ENCODE measurements around the gene SIM2.

Gene SIM2

DNA sequence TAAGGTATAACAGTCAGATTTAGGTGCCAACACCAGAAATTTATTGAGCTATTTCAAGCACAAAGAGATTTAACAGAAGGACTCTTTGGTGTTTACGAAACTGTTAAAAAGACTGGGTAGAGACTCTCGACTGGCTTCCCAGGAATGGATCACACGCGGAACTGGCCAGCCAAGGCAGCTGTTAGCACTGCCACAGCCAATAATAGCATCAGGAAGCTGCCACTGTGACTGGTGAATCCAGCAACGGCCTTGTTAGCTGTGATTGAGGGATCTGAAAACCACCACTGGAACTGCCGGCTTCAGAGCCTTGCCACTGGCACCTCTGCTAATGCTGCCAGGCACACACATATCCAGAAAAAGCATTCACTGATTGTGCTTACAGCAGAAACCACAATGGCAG lies 10.6 kb upstream of the SIM2 start:
- H3K36me3 ChIP-seq (ENCODE audit: control insufficient read depth in 1 of 2, insufficient read depth in 2 of 2, low read length in 2 of 2) = no peaks in the 10 kb centered on the region
- no peak overlapping the region for H3K27ac ChIP-seq (ENCODE audit: low read length)
- peaks cover 53% of the 10 kb centered on the region for H3K27me3 ChIP-seq (ENCODE audit: low read depth, low read length)
- H3K4me3 ChIP-seq (ENCODE audit: low read depth in 1 of 2, low read length in 2 of 2) = no peak overlapping the region
- H3K4me1 ChIP-seq (ENCODE audit: control insufficient read depth in 1 of 2, insufficient read depth in 2 of 2, low read length in 2 of 2) = peaks cover 0 to 9% of the 10 kb centered on the region in 2 donors
- peaks cover 0 to 7% of the 10 kb centered on the region in 2 donors for H3K9me3 ChIP-seq (ENCODE audit: control insufficient read depth in 1 of 2, low read length in 2 of 2)

DNA sequence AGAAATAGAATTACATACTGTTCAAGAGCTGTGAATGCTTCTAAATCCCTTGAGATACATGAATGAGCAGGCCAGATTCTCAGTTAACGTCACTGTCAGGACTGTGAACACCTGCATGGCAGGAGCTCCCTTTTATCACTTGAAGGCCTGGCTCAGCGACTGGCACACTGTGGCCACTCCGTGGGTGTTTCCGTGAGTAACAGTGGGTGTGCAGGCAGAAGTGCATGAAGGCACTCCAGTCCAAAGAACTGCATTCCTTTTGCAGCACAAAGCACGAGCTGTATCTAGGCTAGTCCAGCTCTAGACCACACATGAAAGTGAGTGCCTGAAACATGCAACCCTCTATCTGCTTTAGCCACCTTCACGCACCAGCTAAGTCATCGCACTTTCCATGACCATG lies 9.6 kb upstream of the SIM2 start:
- Histone ChIP-seq H3K27me3 (ENCODE audit: low read depth, low read length) (peaks cover 62% of the 10 kb centered on the region), H3K9me3 (ENCODE audit: control insufficient read depth in 1 of 2, low read length in 2 of 2) (peaks cover 0 to 7% of the 10 kb centered on the region in 2 donors), H3K4me1 (ENCODE audit: control insufficient read depth in 1 of 2, insufficient read depth in 2 of 2, low read length in 2 of 2) (peaks cover 0 to 19% of the 10 kb centered on the region in 2 donors), H3K4me3 (ENCODE audit: low read depth in 1 of 2, low read length in 2 of 2) (no peak overlapping the region), H3K27ac (ENCODE audit: low read length) (no peak overlapping the region), H3K36me3 (ENCODE audit: control insufficient read depth in 1 of 2, insufficient read depth in 2 of 2, low read length in 2 of 2) (no peaks in the 10 kb centered on the region)

DNA sequence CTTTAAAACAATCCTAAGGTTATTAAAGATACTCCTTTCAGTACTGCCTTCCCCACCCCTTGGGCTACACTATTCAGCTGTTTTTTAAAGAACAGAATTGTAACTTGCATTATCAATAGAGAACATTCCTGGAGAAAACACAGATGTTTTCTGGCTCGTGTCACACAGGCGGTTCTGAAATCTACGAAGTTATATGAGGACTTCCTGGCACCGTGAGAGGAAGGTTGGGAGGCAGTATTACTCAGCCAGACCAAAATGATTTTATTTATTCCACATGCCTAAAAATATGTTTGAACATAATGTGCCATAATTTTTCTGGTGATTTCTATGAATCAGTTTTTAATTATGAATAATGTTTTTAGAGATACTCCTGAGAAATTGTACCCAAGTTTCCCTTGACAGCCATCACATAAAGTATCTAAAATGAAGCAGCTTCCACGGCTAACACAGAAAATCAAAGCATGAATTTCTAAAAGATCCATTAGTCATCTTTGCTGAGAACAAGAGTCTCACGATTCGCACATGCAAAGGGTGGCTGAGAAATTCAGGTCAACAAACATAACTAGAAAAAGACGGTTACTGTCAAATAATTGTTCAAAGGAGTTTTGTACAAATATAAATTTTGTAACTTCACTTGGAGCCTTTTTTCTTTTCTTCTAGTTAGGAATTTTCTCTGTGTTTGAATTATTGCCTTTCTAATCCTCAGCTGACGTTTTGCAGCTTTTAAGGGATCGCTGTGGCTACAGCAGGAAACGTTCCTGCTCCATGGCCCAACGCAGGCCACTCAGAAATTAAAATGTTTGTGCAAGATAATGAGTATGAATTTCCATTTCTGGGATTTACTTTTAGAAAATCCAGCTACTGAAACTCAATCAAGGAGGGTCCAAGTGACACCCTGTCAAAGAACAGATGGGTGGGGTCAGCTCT lies 8.0 kb upstream of the SIM2 start:
- Histone ChIP-seq H3K4me1 (ENCODE audit: control insufficient read depth in 1 of 2, insufficient read depth in 2 of 2, low read length in 2 of 2) (peaks cover 0 to 19% of the 10 kb centered on the region in 2 donors), H3K9me3 (ENCODE audit: control insufficient read depth in 1 of 2, low read length in 2 of 2) (peaks cover 0 to 7% of the 10 kb centered on the region in 2 donors), H3K36me3 (ENCODE audit: control insufficient read depth in 1 of 2, insufficient read depth in 2 of 2, low read length in 2 of 2) (no peaks in the 10 kb centered on the region), H3K4me3 (ENCODE audit: low read depth in 1 of 2, low read length in 2 of 2) (no peak overlapping the region), H3K27ac (ENCODE audit: low read length) (no peak overlapping the region), H3K27me3 (ENCODE audit: low read depth, low read length) (peaks cover 67% of the 10 kb centered on the region)

DNA sequence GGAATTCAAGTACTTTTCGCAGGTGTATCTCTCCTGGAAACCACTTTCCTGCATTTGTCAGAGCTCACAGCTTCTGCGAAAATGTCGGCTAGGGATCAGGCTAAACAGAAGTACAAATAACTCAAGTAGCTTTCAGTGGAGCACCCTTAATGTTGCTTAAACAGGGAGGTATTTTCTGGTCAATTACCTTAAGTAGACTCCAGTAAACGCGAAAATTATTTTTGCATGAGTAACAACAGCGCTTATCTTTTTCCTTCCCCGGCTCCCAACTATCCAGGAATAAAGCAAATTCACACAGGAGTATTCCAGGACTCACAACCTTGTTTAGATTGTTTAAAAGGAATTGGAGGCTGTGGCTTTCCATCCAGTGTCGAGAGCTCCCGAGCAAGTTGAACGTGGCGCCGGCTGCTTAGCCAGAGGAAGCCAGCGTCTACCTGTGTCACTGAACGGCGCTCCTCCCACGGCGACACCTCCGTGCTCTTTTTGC lies 7.3 kb upstream of the SIM2 start:
- H3K27me3 ChIP-seq (ENCODE audit: low read depth, low read length) = peaks cover 74% of the 10 kb centered on the region
- H3K36me3 ChIP-seq (ENCODE audit: control insufficient read depth in 1 of 2, insufficient read depth in 2 of 2, low read length in 2 of 2) = no peaks in the 10 kb centered on the region
- peaks cover 0 to 4% of the 10 kb centered on the region in 2 donors for H3K9me3 ChIP-seq (ENCODE audit: control insufficient read depth in 1 of 2, low read length in 2 of 2)
- no peak overlapping the region for H3K27ac ChIP-seq (ENCODE audit: low read length)
- peaks cover 0 to 19% of the 10 kb centered on the region in 2 donors for H3K4me1 ChIP-seq (ENCODE audit: control insufficient read depth in 1 of 2, insufficient read depth in 2 of 2, low read length in 2 of 2)
- no peak overlapping the region for H3K4me3 ChIP-seq (ENCODE audit: low read depth in 1 of 2, low read length in 2 of 2)

DNA sequence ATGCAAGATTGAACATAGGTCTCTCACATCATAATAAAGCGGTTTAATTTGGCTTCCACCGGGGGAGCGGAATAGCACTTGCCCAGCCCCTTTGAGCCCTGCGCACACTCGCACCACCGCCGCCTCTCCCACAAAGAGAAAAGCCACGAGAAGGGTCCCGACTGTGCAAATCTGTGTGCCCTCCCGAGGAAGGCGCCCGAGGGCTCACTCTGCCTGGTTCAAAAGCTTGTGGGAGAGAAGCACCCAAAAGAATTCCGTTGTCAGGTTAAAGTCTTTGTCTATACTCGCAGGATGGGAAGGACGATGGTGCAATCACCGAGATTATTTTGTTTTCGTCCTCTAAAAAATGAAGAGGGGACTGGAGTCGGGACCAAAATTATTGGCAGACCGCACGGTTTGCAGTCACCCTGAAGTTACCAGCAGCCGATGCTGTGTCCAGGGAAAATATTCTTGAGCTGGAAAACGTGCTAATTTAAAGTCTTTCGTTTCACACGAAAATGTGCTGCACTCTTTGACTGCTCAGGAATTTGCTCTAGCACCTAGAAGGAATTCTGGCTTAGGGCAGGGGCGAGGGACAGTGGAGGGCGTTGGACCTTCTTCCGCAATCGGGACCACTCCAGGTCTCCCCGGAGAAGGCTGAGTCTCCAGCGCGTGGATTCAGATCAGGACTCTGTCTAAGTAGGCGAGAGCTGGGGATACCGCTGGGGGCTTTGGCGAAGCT lies 6.6 kb upstream of the SIM2 start:
- peaks cover 81% of the 10 kb centered on the region for H3K27me3 ChIP-seq (ENCODE audit: low read depth, low read length)
- H3K4me1 ChIP-seq (ENCODE audit: control insufficient read depth in 1 of 2, insufficient read depth in 2 of 2, low read length in 2 of 2) = peaks cover 0 to 26% of the 10 kb centered on the region in 2 donors
- no peak overlapping the region for H3K27ac ChIP-seq (ENCODE audit: low read length)
- no peaks in the 10 kb centered on the region for H3K36me3 ChIP-seq (ENCODE audit: control insufficient read depth in 1 of 2, insufficient read depth in 2 of 2, low read length in 2 of 2)
- H3K9me3 ChIP-seq (ENCODE audit: control insufficient read depth in 1 of 2, low read length in 2 of 2) = peaks cover 0 to 4% of the 10 kb centered on the region in 2 donors
- H3K4me3 ChIP-seq (ENCODE audit: low read depth in 1 of 2, low read length in 2 of 2) = no peak overlapping the region

DNA sequence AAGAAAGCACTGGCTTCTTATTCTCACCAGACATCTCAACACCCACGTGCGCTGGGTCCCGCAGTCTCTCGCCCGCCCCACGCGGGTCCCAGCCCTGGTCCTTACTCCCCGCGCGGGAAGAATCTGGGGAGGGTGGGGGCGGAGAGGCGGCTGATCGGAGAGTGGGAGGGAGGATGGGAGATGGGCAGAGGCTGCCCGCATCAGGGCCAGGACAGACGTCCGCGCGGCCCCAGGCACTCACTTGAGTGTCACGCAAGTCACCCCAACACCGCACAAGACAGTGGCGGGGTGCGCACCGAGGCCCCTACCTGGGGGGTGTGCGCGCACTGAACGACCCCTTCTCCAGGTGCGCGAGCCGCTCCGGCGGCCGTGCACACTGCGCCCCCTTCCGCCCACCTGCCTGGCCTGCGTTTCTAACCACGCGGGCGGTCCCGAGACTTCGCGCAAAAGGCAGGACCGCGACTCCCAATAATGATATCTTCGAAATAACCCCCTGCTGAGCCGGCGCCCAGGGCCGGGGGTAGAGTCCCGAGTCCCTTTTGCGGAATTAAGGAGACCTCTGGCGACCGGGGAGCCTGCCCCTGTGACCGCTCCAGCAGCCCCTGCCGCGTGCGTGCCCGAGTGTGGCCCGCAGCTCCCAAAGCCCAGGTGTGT lies 6.0 kb upstream of the SIM2 start:
- peaks cover 0 to 4% of the 10 kb centered on the region in 2 donors for H3K9me3 ChIP-seq (ENCODE audit: control insufficient read depth in 1 of 2, low read length in 2 of 2)
- H3K36me3 ChIP-seq (ENCODE audit: control insufficient read depth in 1 of 2, insufficient read depth in 2 of 2, low read length in 2 of 2) = no peaks in the 10 kb centered on the region
- no peak overlapping the region for H3K4me3 ChIP-seq (ENCODE audit: low read depth in 1 of 2, low read length in 2 of 2)
- no peak overlapping the region for H3K27ac ChIP-seq (ENCODE audit: low read length)
- H3K4me1 ChIP-seq (ENCODE audit: control insufficient read depth in 1 of 2, insufficient read depth in 2 of 2, low read length in 2 of 2) = peaks cover 0 to 33% of the 10 kb centered on the region in 2 donors
- peaks cover 88% of the 10 kb centered on the region for H3K27me3 ChIP-seq (ENCODE audit: low read depth, low read length)

DNA sequence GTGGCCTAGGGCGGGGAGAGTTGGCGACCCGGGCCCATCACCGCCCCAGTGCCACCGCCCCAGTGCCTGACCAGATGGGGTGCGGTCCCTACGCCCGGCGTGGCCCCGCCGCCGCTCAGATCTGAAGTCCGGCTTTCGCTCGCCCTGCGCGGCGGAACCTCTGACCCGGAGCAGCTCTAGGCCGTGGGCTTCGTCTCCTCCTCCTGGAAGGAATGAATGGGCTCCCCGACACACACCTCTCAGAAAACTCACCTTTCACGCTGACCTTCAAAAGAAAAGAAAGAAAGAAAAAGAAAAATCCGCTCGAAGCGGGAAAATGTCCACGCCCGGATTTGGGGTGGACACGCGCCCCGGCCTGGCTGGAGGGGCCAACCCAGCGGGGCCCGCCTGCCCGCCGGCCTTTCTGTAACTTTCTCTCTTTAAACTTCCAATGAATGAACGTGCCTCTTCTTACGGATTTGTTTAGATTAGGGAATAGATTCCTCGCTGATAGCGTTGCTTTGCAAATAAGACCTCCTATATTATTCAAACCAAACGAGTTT lies 5.4 kb upstream of the SIM2 start:
- H3K36me3 ChIP-seq (ENCODE audit: control insufficient read depth in 1 of 2, insufficient read depth in 2 of 2, low read length in 2 of 2) = no peaks in the 10 kb centered on the region
- H3K27me3 ChIP-seq (ENCODE audit: low read depth, low read length) = peaks cover 94% of the 10 kb centered on the region
- no peak overlapping the region for H3K4me3 ChIP-seq (ENCODE audit: low read depth in 1 of 2, low read length in 2 of 2)
- H3K27ac ChIP-seq (ENCODE audit: low read length) = no peak overlapping the region
- H3K4me1 ChIP-seq (ENCODE audit: control insufficient read depth in 1 of 2, insufficient read depth in 2 of 2, low read length in 2 of 2) = peaks cover 0 to 39% of the 10 kb centered on the region in 2 donors
- H3K9me3 ChIP-seq (ENCODE audit: control insufficient read depth in 1 of 2, low read length in 2 of 2) = peaks cover 0 to under 1% of the 10 kb centered on the region in 2 donors

DNA sequence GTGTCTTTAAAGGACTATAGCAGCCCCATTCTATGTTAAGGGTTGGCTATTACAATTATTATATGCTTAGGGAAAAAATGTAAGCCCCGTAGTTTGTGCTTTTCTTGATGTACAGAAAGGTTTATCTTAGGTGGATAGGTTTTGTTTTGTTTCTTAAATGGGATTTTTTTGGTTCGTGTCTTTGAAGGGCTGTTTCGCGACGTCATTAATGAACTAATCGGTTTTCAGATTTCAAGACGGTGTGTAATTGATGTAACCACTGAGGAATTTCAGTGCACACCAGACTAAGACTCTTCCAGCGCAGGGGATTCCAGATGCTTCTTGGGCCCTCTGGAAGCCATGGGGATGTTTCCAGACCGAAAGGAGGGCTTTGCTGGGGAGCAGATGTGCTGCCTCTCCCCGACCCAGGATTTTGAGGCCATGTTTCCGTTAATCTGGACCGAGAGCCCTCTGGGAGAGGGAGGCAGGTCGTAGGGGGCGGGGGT lies 4.8 kb upstream of the SIM2 start:
- Histone ChIP-seq H3K4me1 (ENCODE audit: control insufficient read depth in 1 of 2, insufficient read depth in 2 of 2, low read length in 2 of 2) (peaks cover 0 to 43% of the 10 kb centered on the region in 2 donors), H3K27me3 (ENCODE audit: low read depth, low read length) (peaks cover 96% of the 10 kb centered on the region), H3K9me3 (ENCODE audit: control insufficient read depth in 1 of 2, low read length in 2 of 2) (no peaks in the 10 kb centered on the region), H3K36me3 (ENCODE audit: control insufficient read depth in 1 of 2, insufficient read depth in 2 of 2, low read length in 2 of 2) (no peaks in the 10 kb centered on the region), H3K4me3 (ENCODE audit: low read depth in 1 of 2, low read length in 2 of 2) (no peak overlapping the region), H3K27ac (ENCODE audit: low read length) (no peak overlapping the region)

DNA sequence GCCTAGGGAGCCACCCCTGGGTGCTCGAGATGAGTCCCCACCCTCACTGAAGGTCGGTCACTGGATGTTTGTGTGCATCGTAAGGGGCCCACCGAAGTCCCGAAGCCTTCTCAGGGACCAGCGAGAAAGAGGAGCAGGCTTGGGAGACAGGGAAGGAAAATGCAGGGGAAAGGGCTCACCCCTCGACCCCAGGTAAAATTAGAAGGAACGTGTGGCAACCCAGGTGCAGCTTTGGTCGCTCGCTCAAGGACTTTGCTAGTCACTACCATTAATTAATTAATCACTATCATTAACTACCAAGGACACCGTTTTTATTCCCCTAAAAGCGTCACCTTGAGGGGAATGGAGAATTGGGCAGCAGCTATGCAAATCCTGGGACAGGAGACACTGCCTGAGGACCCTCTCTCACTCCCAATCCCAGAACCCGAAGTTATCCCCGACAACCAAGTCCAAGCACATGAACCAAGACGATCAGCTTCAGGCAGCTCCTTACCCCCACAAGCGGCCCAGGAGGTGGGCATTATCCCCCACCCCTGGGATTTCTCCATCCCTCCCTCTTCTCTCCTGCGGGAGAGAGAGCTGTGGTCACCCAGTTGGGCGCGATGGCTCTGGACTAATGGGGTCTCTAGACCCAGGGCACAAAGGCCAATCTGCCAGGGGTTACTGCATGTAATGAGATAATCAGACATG lies 4.2 kb upstream of the SIM2 start:
- Histone ChIP-seq H3K27ac (ENCODE audit: low read length) (no peak overlapping the region), H3K4me1 (ENCODE audit: control insufficient read depth in 1 of 2, insufficient read depth in 2 of 2, low read length in 2 of 2) (peaks cover 0 to 50% of the 10 kb centered on the region in 2 donors), H3K9me3 (ENCODE audit: control insufficient read depth in 1 of 2, low read length in 2 of 2) (no peaks in the 10 kb centered on the region), H3K4me3 (ENCODE audit: low read depth in 1 of 2, low read length in 2 of 2) (no peak overlapping the region), H3K36me3 (ENCODE audit: control insufficient read depth in 1 of 2, insufficient read depth in 2 of 2, low read length in 2 of 2) (no peaks in the 10 kb centered on the region), H3K27me3 (ENCODE audit: low read depth, low read length) (peaks cover 93% of the 10 kb centered on the region)

DNA sequence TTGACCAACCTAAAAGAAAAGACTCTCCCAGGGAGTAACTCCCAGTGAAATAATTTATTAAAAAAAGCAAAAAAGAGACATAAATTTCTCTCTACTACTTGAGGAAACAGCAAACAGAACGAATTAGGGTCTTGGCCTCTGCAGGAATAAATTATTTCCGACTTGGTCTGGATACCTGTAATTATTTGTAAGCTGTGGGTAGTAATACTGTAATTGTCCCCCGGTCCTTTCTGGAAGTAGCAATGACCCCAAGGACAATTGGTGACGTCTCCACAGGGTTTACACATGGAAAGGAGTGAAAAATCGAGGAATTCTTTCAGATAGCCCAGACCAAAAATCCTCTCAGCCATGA lies 3.7 kb upstream of the SIM2 start:
- Histone ChIP-seq H3K4me3 (ENCODE audit: low read depth in 1 of 2, low read length in 2 of 2) (no peak overlapping the region), H3K36me3 (ENCODE audit: control insufficient read depth in 1 of 2, insufficient read depth in 2 of 2, low read length in 2 of 2) (no peaks in the 10 kb centered on the region), H3K4me1 (ENCODE audit: control insufficient read depth in 1 of 2, insufficient read depth in 2 of 2, low read length in 2 of 2) (peaks cover 0 to 55% of the 10 kb centered on the region in 2 donors), H3K27me3 (ENCODE audit: low read depth, low read length) (peaks cover 88% of the 10 kb centered on the region), H3K9me3 (ENCODE audit: control insufficient read depth in 1 of 2, low read length in 2 of 2) (no peaks in the 10 kb centered on the region), H3K27ac (ENCODE audit: low read length) (no peak overlapping the region)

All from muscle layer of duodenum (tissue), 2 donors.